GM12872 (cell line): ENCODE results near the gene EDA.

Experiments
- CTCF ChIP-seq: IDR thresholded peaks from 3 replicates; pipeline ENCODE4 v1.5.1; 2011; ENCODE audit warnings: low read depth, mild to moderate bottlenecking, low read length, moderate library complexity; ENCODE audit not compliant: insufficient read depth

EDA gene

GRCh38 chrX:70088751-70089150 lies 472.8 kb downstream of the EDA start:
- no peak for TF ChIP-seq CTCF
